ENCODE data around the gene RALGPS2. TPM values are rescaled to one million over a fixed set of nuclear protein-coding genes. Genes with fewer than 3 reads are reported as not detected.

The RALGPS2 gene
- total RNA-seq, 1 experiment from 2014 or later, result 13.3 TPM

DNA sequence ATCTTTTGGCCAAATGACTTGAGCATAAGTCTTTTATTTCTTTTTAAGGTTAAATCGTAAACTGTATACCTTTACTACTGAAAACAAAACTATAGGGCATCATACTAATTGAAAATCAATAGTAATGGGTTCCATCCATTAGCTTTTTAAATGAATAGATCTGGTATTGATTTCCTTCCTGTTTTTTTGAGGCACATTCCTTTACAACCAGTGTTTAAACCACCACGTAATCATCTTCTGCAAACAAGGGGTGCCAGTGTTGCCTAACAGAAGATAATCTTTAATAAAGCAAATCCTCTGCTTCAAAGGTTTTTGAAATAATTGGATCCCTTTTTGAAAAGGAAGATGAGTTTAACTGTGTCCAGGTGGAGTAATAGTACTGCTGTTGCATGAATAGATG lies 194.5 kb downstream of the RALGPS2 start:
- Mint-ChIP-seq H3K27ac (ENCODE audit: low read depth, unreplicated experiment) (no peak overlapping the region), H3K4me3 (ENCODE audit: unreplicated experiment) (no peak overlapping the region), H3K36me3 (ENCODE audit: insufficient read depth, unreplicated experiment) (no peaks in the 10 kb centered on the region), H3K4me1 (ENCODE audit: insufficient read depth, unreplicated experiment) (no peaks in the 10 kb centered on the region), H3K27me3 (ENCODE audit: insufficient read depth, unreplicated experiment) (no peaks in the 10 kb centered on the region), H3K9me3 (ENCODE audit: unreplicated experiment) (no peaks in the 10 kb centered on the region)
- intact Hi-C loops (cut with micrococcal nuclease), result no loop called here
- BruUV-seq (replicated peaks), result no TSS peak
- ChIA-PET POLR2A (no interaction called here), CTCF (interaction anchor here (0.6 kb wide), 1 partner anchor 182 kb away, joined by 3 read pairs; no protein-coding TSS in a partner anchor)
- TF ChIP-seq, protein P1, sequence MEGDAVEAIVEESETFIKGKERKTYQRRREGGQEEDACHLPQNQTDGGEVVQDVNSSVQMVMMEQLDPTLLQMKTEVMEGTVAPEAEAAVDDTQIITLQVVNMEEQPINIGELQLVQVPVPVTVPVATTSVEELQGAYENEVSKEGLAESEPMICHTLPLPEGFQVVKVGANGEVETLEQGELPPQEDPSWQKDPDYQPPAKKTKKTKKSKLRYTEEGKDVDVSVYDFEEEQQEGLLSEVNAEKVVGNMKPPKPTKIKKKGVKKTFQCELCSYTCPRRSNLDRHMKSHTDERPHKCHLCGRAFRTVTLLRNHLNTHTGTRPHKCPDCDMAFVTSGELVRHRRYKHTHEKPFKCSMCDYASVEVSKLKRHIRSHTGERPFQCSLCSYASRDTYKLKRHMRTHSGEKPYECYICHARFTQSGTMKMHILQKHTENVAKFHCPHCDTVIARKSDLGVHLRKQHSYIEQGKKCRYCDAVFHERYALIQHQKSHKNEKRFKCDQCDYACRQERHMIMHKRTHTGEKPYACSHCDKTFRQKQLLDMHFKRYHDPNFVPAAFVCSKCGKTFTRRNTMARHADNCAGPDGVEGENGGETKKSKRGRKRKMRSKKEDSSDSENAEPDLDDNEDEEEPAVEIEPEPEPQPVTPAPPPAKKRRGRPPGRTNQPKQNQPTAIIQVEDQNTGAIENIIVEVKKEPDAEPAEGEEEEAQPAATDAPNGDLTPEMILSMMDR (IDR thresholded peaks at IDR 0.05; ENCODE audit: unreplicated experiment), result no peak
- DNase-seq (ENCODE audit: unreplicated experiment), result no peak

DNA sequence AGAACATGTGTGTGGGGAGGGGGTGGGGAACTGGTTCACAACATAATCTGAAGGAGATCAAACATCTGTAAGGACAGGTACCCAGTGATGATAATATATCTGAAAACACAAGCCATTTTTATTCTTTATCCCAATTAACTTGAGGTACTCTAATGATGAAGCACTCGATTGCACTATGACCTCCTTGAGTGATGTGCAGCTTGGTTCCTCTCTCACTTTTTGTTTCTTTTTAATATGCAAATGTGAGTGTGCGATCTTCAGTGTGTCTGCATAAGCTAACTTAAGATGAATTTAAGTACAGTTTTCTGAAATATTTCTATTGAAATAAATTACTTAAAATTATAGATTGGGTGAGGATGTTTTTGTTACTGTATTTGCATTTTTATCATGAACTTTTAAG lies 196.5 kb downstream of the RALGPS2 start:
- Mint-ChIP-seq H3K27me3 (ENCODE audit: insufficient read depth, unreplicated experiment) (no peaks in the 10 kb centered on the region), H3K36me3 (ENCODE audit: insufficient read depth, unreplicated experiment) (no peaks in the 10 kb centered on the region), H3K9me3 (ENCODE audit: unreplicated experiment) (no peaks in the 10 kb centered on the region), H3K4me3 (ENCODE audit: unreplicated experiment) (no peak overlapping the region), H3K4me1 (ENCODE audit: insufficient read depth, unreplicated experiment) (no peaks in the 10 kb centered on the region), H3K27ac (ENCODE audit: low read depth, unreplicated experiment) (no peak overlapping the region)
- ChIA-PET POLR2A (interaction anchor here (0.7 kb wide), 1 partner anchor 44 kb away, joined by 3 read pairs; no protein-coding TSS in a partner anchor), CTCF (interaction anchor here (0.6 to 1.6 kb wide), 2 partner anchors 12 to 83 kb away, joined by 3 to 4 read pairs; no protein-coding TSS in a partner anchor)
- intact Hi-C loops (cut with micrococcal nuclease), result no loop called here
- BruUV-seq (replicated peaks), result no TSS peak
- no peak for DNase-seq (ENCODE audit: unreplicated experiment)
- TF ChIP-seq, protein P1 (IDR thresholded peaks at IDR 0.05; ENCODE audit: unreplicated experiment), result no peak

DNA sequence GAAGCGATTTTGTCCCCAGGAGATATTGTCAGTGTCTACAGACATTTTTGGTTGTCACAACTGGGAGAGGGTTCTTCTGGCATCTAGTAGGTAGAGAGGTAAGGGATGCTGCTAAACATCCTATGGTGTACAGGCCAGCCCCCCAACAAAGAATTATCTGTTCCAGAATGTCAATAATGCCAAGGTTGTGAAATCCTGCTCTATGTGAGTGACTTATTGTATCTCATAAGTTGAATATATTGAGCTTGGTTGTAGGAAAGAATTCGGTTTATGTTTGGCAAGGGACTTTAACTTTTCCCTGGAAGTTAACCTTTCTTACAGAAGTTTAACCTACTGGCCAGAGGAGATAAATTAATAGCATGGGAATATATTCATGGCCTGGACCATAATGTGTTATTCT lies 198.5 kb downstream of the RALGPS2 start:
- ChIA-PET POLR2A (no interaction called here), CTCF (interaction anchor here (0.6 to 1.3 kb wide), 2 partner anchors 18 to 82 kb away, joined by 3 to 4 read pairs; no protein-coding TSS in a partner anchor)
- Mint-ChIP-seq H3K4me3 (ENCODE audit: unreplicated experiment) (no peak overlapping the region), H3K36me3 (ENCODE audit: insufficient read depth, unreplicated experiment) (no peaks in the 10 kb centered on the region), H3K4me1 (ENCODE audit: insufficient read depth, unreplicated experiment) (no peaks in the 10 kb centered on the region), H3K27me3 (ENCODE audit: insufficient read depth, unreplicated experiment) (no peaks in the 10 kb centered on the region), H3K9me3 (ENCODE audit: unreplicated experiment) (no peaks in the 10 kb centered on the region), H3K27ac (ENCODE audit: low read depth, unreplicated experiment) (no peak overlapping the region)
- no TSS peak for BruUV-seq (replicated peaks)
- intact Hi-C loops (cut with micrococcal nuclease), result no loop called here
- TF ChIP-seq, protein P1 (IDR thresholded peaks at IDR 0.05; ENCODE audit: unreplicated experiment), result no peak
- no peak for DNase-seq (ENCODE audit: unreplicated experiment)

DNA sequence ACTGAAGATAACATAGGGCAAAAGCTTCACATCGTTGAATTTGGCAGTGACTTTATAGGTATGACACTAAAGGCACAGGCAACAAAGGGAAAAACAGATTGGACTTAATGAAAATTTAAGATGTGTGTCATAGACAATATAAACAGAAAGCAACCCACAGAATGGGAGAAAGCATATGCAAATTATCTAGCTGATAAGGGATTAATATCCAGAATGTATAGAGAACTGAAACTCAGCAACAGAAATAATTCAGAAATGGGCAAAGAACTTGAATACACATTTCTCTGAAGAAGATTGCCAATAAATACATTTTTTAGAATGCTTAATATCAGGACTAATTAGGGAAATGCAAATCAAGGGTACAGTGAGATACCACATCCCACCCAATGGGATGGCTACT lies 201.0 kb downstream of the RALGPS2 start:
- POLR2A ChIA-PET, result interaction anchor here (0.5 to 0.6 kb wide), 2 partner anchors 15 to 146 kb away, joined by 3 read pairs; no protein-coding TSS in a partner anchor
- H3K4me3 Mint-ChIP-seq (ENCODE audit: unreplicated experiment), result no peak overlapping the region
- H3K4me1 Mint-ChIP-seq (ENCODE audit: insufficient read depth, unreplicated experiment), result no peaks in the 10 kb centered on the region
- H3K36me3 Mint-ChIP-seq (ENCODE audit: insufficient read depth, unreplicated experiment), result peaks cover 2% of the 10 kb centered on the region
- H3K27me3 Mint-ChIP-seq (ENCODE audit: insufficient read depth, unreplicated experiment), result no peaks in the 10 kb centered on the region
- intact Hi-C loops (cut with micrococcal nuclease), result no loop called here
- H3K27ac Mint-ChIP-seq (ENCODE audit: low read depth, unreplicated experiment), result no peak overlapping the region
- CTCF ChIA-PET, result interaction anchor here (0.9 to 2.1 kb wide), 3 partner anchors 8 to 77 kb away, joined by 3 to 10 read pairs (median 4); no protein-coding TSS in a partner anchor
- no peak for DNase-seq (ENCODE audit: unreplicated experiment)
- BruUV-seq (replicated peaks), result no TSS peak
- no peaks in the 10 kb centered on the region for H3K9me3 Mint-ChIP-seq (ENCODE audit: unreplicated experiment)
- TF ChIP-seq, protein P1 (IDR thresholded peaks at IDR 0.05; ENCODE audit: unreplicated experiment), result no peak

All from MCF 10A (cell line).